CD4-positive, alpha-beta T cell (primary cell): ENCODE data around the gene SLAMF8. TPM values are rescaled to one million over a fixed set of nuclear protein-coding genes. Genes with fewer than 3 reads are reported as not detected.

Experiments used
- ATAC-seq: fragments of 200-7000 bp; cut with Tn5 transposase; one replicate; pipeline ENCODE4 v1.10.0; 2022; ENCODE audit warnings: mild to moderate bottlenecking; ENCODE audit not compliant: poor library complexity
- CTCF ChIA-PET: fragments of 350-600 bp; sonication (Branson Sonifier 250); formaldehyde crosslinking; loops from one replicate; lab custom pipeline; 2021; ENCODE audit warnings: antibody characterized with exemption, inconsistent platforms; lab: Charles Lee
- POLR2A ChIA-PET: fragments of 350-600 bp; sonication (Branson Sonifier 250); formaldehyde crosslinking; loops from one replicate; lab custom pipeline; 2021; ENCODE audit warnings: antibody characterized with exemption, inconsistent platforms; lab: Charles Lee
- DNase-seq, 14 experiments: peaks; one replicate each; pipeline ENCODE4 v3.0.0-alpha.2; 2013 to 2020; ENCODE audit warnings: mixed read lengths in 2 of 14
- H3K27ac ChIP-seq, 2 donors: one replicate each; pipeline versions ENCODE4 v1.5.1 to v1.7.0; 2013; ENCODE audit warnings: low read length in 2 of 2, low read depth in 1 of 2, mild to moderate bottlenecking in 1 of 2
- H3K27me3 ChIP-seq, 2 experiments: 1 replicate in 1 of 2; 2 replicates in 1 of 2; pipeline versions ENCODE4 v1.6.1 to v1.7.0; 2013; ENCODE audit warnings: low read length in 2 of 2, control low read depth in 1 of 2, mild to moderate bottlenecking in 1 of 2, moderate library complexity in 1 of 2; ENCODE audit not compliant: insufficient read depth in 2 of 2, control insufficient read depth in 1 of 2
- H3K36me3 ChIP-seq: one replicate; pipeline ENCODE4 v1.6.1; 2013; ENCODE audit warnings: low read length, control low read depth; ENCODE audit not compliant: insufficient read depth
- H3K4me1 ChIP-seq: one replicate; pipeline ENCODE4 v1.6.1; 2013; ENCODE audit warnings: low read length, control low read depth; ENCODE audit not compliant: insufficient read depth
- H3K4me3 ChIP-seq: one replicate; pipeline ENCODE4 v1.5.1; 2013; ENCODE audit warnings: mild to moderate bottlenecking, low read length, moderate library complexity
- H3K9me3 ChIP-seq, 2 experiments: 1 replicate in 1 of 2; 2 replicates in 1 of 2; pipeline versions ENCODE4 v1.6.1 to v1.7.0; 2013; ENCODE audit warnings: low read length in 2 of 2, mild to moderate bottlenecking in 2 of 2, control low read depth in 1 of 2, moderate library complexity in 1 of 2; ENCODE audit not compliant: control insufficient read depth in 1 of 2, insufficient read depth in 1 of 2
- H3K27ac Mint-ChIP-seq: one replicate; pipeline ENCODE4 v1.8.0; 2020; ENCODE audit warnings: mixed read lengths
- H3K27me3 Mint-ChIP-seq: one replicate; pipeline ENCODE4 v1.8.0; 2021; ENCODE audit warnings: mixed read lengths
- H3K36me3 Mint-ChIP-seq: one replicate; pipeline ENCODE4 v1.8.0; 2021; ENCODE audit warnings: low read depth, mixed read lengths
- H3K4me1 Mint-ChIP-seq: one replicate; pipeline ENCODE4 v1.8.0; 2021; ENCODE audit warnings: low read depth, mixed read lengths
- H3K4me3 Mint-ChIP-seq: one replicate; pipeline ENCODE4 v1.8.0; 2020; ENCODE audit warnings: mild to moderate bottlenecking, mixed read lengths
- H3K9me3 Mint-ChIP-seq: one replicate; pipeline ENCODE4 v1.8.0; 2020; ENCODE audit warnings: mixed read lengths
- intact Hi-C, 2 experiments: fragments of 100-400 bp; cut with DNase I in 1 of 2; cut with micrococcal nuclease in 1 of 2; formaldehyde crosslinking; loops; one replicate each; pipeline versions ENCODE4 v1.15.1 to v1.9.0; 2023 to 2025; cut with DNase I, micrococcal nuclease
- total RNA-seq, 174 experiments: library from RNA in 2 of 174; stranded (reverse) in 2 of 174; gene quantifications; one replicate each; pipeline ENCODE4 v1.2.3 and lab custom pipeline; 2021 to 2026
- TF ChIP-seq, protein P1 (sequence below): fragments of 200-600 bp; IDR thresholded peaks from one replicate; pipeline ENCODE4 v1.8.0; 2022; ENCODE audit warnings: antibody characterized with exemption, mild to moderate bottlenecking

SLAMF8 gene
- total RNA-seq, 2 experiments from 2014 or later = 0.34 TPM; not detected in 1

- ATAC-seq (no peak), DNase-seq (peak in 2 of 14 experiments; percentile 36 to 38)
- intact Hi-C loops = loop anchor here (2.0 to 10.0 kb wide), 3 partner anchors 39 to 83 kb away; partner anchors contain the start of gene TAGLN2 (in 1 of the 2)
- POLR2A ChIA-PET = interaction anchor here (1.0 kb wide), 1 partner anchor 15 kb away, joined by 3 read pairs; no protein-coding TSS in a partner anchor
- no peaks in the 10 kb centered on the region for H3K9me3 ChIP-seq
- no peaks in the 10 kb centered on the region for H3K36me3 Mint-ChIP-seq
- no peaks in the 10 kb centered on the region for H3K9me3 Mint-ChIP-seq
- TF ChIP-seq, protein P1, sequence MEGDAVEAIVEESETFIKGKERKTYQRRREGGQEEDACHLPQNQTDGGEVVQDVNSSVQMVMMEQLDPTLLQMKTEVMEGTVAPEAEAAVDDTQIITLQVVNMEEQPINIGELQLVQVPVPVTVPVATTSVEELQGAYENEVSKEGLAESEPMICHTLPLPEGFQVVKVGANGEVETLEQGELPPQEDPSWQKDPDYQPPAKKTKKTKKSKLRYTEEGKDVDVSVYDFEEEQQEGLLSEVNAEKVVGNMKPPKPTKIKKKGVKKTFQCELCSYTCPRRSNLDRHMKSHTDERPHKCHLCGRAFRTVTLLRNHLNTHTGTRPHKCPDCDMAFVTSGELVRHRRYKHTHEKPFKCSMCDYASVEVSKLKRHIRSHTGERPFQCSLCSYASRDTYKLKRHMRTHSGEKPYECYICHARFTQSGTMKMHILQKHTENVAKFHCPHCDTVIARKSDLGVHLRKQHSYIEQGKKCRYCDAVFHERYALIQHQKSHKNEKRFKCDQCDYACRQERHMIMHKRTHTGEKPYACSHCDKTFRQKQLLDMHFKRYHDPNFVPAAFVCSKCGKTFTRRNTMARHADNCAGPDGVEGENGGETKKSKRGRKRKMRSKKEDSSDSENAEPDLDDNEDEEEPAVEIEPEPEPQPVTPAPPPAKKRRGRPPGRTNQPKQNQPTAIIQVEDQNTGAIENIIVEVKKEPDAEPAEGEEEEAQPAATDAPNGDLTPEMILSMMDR = peak; percentile 32
- peaks cover 12% of the 10 kb centered on the region for H3K4me1 ChIP-seq
- H3K27ac ChIP-seq = no peak overlapping the region
- no peaks in the 10 kb centered on the region for H3K27me3 Mint-ChIP-seq
- H3K36me3 ChIP-seq = no peaks in the 10 kb centered on the region
- no peak overlapping the region for H3K4me3 ChIP-seq
- H3K4me3 Mint-ChIP-seq = peak overlapping the region; percentile 17
- CTCF ChIA-PET = no interaction called here
- no peak overlapping the region for H3K27ac Mint-ChIP-seq
- peaks cover 20% of the 10 kb centered on the region for H3K4me1 Mint-ChIP-seq
- H3K27me3 ChIP-seq = no peaks in the 10 kb centered on the region
Measured at GRCh38 chr1:159851407-159851806, 24.7 kb downstream of the SLAMF8 start.

DNA sequence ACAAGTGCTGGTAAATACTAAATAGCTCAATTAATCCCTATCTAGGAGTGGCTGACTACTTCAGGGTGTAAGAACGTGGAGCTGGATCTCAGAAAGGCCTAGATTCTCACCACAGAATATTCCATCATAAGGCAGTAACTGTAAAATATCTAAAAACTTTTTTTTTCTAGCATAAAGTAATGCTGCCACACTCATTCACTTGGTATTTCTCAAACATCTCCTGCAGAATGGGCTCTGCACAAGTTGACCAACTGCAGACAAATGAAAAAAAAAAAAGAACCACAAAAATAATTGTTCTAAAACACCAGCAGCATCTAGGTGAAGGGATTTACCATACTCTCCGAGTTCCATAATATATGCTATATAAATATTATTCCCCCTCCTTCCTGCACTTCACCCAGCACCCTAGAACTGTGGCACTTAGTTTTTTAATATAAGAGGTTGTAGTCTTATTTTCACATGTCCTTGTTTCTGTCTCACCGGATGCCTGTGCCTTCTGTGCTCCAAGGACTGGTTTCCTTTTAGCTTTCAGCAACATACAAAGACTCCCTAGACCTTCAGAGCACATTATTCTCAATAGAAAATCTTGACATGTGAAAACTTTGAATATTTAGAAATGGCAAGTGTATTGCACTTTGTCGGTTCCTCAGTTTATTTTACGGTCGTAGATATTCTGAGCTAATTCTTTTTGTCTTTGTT, 26.9 kb downstream of the SLAMF8 start:
- Mint-ChIP-seq H3K27me3 (no peaks in the 10 kb centered on the region), H3K4me1 (peaks cover 20% of the 10 kb centered on the region), H3K27ac (peak overlapping the region; percentile 87), H3K9me3 (no peaks in the 10 kb centered on the region), H3K36me3 (no peaks in the 10 kb centered on the region), H3K4me3 (peak overlapping the region; percentile 81)
- POLR2A ChIA-PET = interaction anchor here (1.8 kb wide), 1 partner anchor 71 kb away, joined by 15 read pairs; the partner anchor contains the start of gene TAGLN2
- DNase-seq (peak in 2 of 14 experiments; percentile 19 to 28), ATAC-seq (no peak)
- Histone ChIP-seq H3K4me1 (peaks cover 12% of the 10 kb centered on the region), H3K9me3 (no peaks in the 10 kb centered on the region), H3K27ac (no peak overlapping the region), H3K27me3 (no peaks in the 10 kb centered on the region), H3K36me3 (no peaks in the 10 kb centered on the region), H3K4me3 (peak overlapping the region; percentile 70)
- TF ChIP-seq, protein P1 = no peak
- CTCF ChIA-PET = interaction anchor here (1.3 kb wide), 1 partner anchor 73 kb away, joined by 3 read pairs; the partner anchor contains the start of gene DUSP23
- intact Hi-C loops = loop anchor here (2.0 to 10.0 kb wide), 3 partner anchors 71 to 81 kb away; partner anchors contain the start of gene TAGLN2 (in 1 of the 2)

GRCh38 chr1:159854116-159854692, 27.5 kb downstream of the SLAMF8 start:
- Mint-ChIP-seq H3K4me1 (peaks cover 20% of the 10 kb centered on the region), H3K9me3 (no peaks in the 10 kb centered on the region), H3K36me3 (no peaks in the 10 kb centered on the region), H3K27me3 (no peaks in the 10 kb centered on the region), H3K27ac (peak overlapping the region; percentile 87), H3K4me3 (peak overlapping the region; percentile 81)
- POLR2A ChIA-PET = interaction anchor here (1.8 kb wide), 1 partner anchor 70 kb away, joined by 15 read pairs; the partner anchor contains the start of gene TAGLN2
- CTCF ChIA-PET = no interaction called here
- Histone ChIP-seq H3K36me3 (no peaks in the 10 kb centered on the region), H3K9me3 (no peaks in the 10 kb centered on the region), H3K27me3 (no peaks in the 10 kb centered on the region), H3K4me3 (peak overlapping the region; percentile 70), H3K4me1 (peaks cover 12% of the 10 kb centered on the region), H3K27ac (peak overlapping the region in 1 of 2 donors; percentile 46)
- TF ChIP-seq, protein P1 = no peak
- DNase-seq (peak in 9 of 14 experiments; percentile 2 to 38 (median 11)), ATAC-seq (peak; percentile 5)
- intact Hi-C loops = loop anchor here (10.0 kb wide), 2 partner anchors 71 to 81 kb away; partner anchors contain the start of gene TAGLN2 (in 1 of the 2)
